ENCODE data around the gene SNTG2.

Gene SNTG2

DNA sequence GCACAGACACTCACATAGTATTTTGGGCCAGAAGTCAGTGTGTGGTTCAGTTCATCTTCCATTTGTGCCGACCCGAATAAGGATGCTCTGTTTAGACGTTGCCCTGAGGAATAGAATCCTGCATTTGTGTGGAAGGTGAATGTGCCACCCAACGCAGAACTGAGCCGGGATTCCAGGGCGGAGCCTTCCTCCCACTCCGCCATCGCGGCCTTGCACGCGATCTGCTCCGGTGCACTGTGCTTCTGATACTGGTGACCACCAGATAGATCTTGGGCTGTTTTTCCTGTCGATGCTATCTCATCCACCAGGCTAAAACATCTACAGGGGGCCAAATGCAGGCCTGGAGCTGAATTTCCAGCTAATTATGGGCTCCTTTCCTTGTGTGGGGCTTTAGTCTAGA lies 29.6 kb upstream of the SNTG2 start:
- no peak overlapping the region for H3K4me3 ChIP-seq (ENCODE audit: low read length)
- no peak for DNase-seq (ENCODE audit: low read depth)
- TF ChIP-seq, protein P1, sequence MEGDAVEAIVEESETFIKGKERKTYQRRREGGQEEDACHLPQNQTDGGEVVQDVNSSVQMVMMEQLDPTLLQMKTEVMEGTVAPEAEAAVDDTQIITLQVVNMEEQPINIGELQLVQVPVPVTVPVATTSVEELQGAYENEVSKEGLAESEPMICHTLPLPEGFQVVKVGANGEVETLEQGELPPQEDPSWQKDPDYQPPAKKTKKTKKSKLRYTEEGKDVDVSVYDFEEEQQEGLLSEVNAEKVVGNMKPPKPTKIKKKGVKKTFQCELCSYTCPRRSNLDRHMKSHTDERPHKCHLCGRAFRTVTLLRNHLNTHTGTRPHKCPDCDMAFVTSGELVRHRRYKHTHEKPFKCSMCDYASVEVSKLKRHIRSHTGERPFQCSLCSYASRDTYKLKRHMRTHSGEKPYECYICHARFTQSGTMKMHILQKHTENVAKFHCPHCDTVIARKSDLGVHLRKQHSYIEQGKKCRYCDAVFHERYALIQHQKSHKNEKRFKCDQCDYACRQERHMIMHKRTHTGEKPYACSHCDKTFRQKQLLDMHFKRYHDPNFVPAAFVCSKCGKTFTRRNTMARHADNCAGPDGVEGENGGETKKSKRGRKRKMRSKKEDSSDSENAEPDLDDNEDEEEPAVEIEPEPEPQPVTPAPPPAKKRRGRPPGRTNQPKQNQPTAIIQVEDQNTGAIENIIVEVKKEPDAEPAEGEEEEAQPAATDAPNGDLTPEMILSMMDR (conservative IDR thresholded peaks at IDR 0.05; ENCODE audit: low read depth, low read length): no peak

DNA sequence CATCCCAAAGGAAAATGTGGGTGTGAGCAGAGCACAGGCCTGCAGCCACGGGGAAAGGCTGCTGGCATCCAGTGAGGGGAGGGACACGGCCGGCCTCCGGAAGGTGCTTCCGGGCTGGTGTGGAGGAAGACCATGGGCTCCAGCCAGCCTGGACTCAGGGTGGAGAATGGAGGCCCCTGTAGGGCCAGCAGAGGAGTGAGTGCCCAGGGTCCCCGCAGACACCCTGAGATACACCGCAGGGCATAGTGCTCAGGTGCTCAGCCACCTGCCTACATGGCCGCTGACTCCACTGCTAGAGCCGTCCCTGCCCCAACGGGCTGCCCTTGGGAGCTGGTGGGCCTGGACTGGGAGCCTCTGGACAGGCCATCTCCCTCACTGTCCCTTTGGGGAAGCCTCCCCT lies 28.5 kb upstream of the SNTG2 start:
- DNase-seq (ENCODE audit: low read depth): no peak
- TF ChIP-seq, protein P1 (conservative IDR thresholded peaks at IDR 0.05; ENCODE audit: low read depth, low read length): no peak
- H3K4me3 ChIP-seq (ENCODE audit: low read length): no peak overlapping the region

DNA sequence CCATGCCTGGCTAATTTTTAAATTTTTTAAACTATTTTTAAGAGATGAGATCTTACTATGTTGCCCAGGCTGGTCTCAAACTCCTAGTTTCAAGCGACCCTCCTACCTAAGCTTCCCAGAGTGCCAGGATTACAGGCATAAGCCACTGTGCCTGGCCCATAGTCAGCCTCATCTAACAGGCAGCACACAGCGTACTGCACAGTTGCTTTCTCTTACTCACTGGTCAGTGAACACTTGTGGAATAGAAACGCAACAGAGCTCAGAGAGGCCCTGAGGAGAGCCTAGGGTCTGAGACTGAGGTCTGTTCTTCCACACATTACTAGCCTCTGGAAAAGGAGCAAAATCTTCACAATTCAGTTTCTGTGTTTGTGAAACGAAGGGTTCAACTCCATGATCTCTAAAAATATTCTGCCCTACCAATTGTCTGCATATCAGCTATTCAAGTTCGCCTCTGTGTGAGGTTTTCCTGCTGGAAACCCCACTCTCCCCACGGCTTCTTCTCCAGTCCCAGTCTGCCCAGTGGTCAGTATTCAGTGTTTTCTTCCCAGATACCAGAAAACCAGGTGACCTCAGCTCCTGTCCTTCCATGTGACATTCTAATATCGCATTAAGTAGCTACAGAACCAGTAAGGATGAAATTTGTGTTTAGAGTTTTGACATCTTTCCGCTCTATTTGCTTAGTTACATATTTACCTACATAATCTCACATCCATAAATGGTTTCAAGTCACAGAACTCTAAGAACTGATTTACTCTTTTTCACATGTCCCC lies 26.6 kb upstream of the SNTG2 start:
- H3K4me3 ChIP-seq (ENCODE audit: low read length): no peak overlapping the region
- no peak for DNase-seq (ENCODE audit: low read depth)
- TF ChIP-seq, protein P1 (conservative IDR thresholded peaks at IDR 0.05; ENCODE audit: low read depth, low read length): no peak

DNA sequence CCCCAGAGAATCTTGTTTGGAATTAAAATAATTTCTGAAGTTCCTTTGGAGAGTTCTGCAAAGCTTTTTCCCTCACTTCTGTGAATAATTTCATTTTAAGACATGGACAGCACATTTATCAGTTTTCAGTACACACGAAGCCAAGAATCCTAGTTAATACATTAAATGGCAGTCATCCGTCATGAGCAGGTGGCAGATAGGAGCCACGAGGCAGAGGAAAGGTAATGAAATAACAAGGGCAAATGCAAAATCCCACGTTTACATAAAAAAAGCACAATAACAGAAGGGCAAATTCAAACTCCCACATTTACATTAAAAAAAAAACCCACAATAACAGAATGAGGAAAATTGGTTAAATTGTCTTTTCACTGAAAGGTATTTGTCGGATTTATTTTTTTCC lies 25.9 kb upstream of the SNTG2 start:
- H3K4me3 ChIP-seq (ENCODE audit: low read length): no peak overlapping the region
- no peak for DNase-seq (ENCODE audit: low read depth)
- TF ChIP-seq, protein P1 (conservative IDR thresholded peaks at IDR 0.05; ENCODE audit: low read depth, low read length): no peak

DNA sequence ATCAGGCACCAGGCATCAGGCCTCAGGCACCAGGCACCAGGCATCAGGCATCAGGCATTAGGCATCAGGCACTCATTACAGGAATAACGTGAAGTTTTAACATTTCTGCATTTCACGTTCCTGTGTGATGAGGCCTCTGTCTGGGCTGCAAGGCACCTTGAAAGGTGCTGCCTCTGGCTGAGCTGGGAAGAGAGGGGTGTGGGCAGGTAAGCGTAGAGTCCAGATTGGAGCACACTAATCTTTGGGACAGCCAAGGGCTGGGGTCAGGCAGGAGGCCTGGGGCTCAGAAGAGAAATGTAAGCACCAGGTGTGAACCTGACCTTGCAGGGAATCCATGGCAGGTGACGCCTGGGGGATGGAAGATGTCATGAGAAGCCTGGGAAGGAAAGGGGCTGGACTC lies 25.3 kb upstream of the SNTG2 start:
- no peak overlapping the region for H3K4me3 ChIP-seq (ENCODE audit: low read length)
- no peak for DNase-seq (ENCODE audit: low read depth)
- TF ChIP-seq, protein P1 (conservative IDR thresholded peaks at IDR 0.05; ENCODE audit: low read depth, low read length): no peak

DNA sequence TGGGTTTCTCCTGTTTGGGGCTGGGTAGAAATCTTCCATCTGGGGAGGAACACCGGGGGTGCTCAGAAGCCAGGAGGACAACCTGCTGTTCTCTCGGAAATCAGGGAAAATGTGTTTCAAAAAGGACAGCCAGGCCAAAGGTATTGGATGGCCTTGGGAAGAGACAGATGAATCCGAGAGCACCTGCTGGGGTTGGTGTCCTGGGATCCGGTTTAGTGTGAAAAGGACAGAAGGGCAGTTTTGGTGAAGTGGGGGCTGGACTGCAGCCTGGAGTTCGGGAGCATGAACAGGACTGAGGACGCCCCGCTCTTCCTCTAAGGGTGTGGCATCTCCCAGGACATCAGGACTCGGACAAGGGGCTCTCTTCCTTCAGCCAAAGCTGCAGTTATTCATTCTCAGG lies 24.9 kb upstream of the SNTG2 start:
- no peak overlapping the region for H3K4me3 ChIP-seq (ENCODE audit: low read length)
- DNase-seq (ENCODE audit: low read depth): no peak
- TF ChIP-seq, protein P1 (conservative IDR thresholded peaks at IDR 0.05; ENCODE audit: low read depth, low read length): no peak

GRCh38 chr2:926259-926793 lies 24.3 kb upstream of the SNTG2 start:
- no peak for DNase-seq (ENCODE audit: low read depth)
- TF ChIP-seq, protein P1 (conservative IDR thresholded peaks at IDR 0.05; ENCODE audit: low read depth, low read length): no peak
- no peak overlapping the region for H3K4me3 ChIP-seq (ENCODE audit: low read length)

All from retinal pigment epithelial cell (primary cell).